HEK293 (cell line): Measurements from ENCODE around the gene ZNF653.

Source experiments
- CTCF ChIA-PET: fragments of 350-600 bp; formaldehyde crosslinking; extraction: SDS; loops from one replicate; lab custom pipeline; 2021; ENCODE audit warnings: antibody characterized with exemption; lab: Yijun Ruan, JAX
- POLR2A ChIA-PET: fragments of 300-600 bp; formaldehyde crosslinking; extraction: SDS; loops from one replicate; lab custom pipeline; 2020; ENCODE audit warnings: antibody characterized with exemption, inconsistent platforms; lab: Yijun Ruan, JAX
- H3K27ac ChIP-seq: fragments of 200-500 bp; sonication (Bioruptor generic); 2 replicates; pipeline ENCODE4 v1.5.1; 2014; ENCODE audit warnings: low read depth, low read length, control low read depth, inconsistent platforms; ENCODE audit errors: extremely low read depth
- H3K36me3 ChIP-seq, 2 experiments: fragments of 200-500 bp in 1 of 2; sonication (Bioruptor generic) in 1 of 2; 1 replicate in 1 of 2; 2 replicates in 1 of 2; pipeline ENCODE4 v1.5.1; 2014 to 2017; ENCODE audit warnings: inconsistent platforms in 2 of 2, low read length in 2 of 2; ENCODE audit not compliant: control insufficient read depth in 2 of 2, insufficient read depth in 1 of 2
- H3K4me1 ChIP-seq: fragments of 200-500 bp; sonication (Bioruptor generic); 2 replicates; pipeline ENCODE4 v1.5.1; 2014; ENCODE audit warnings: mild to moderate bottlenecking, low read length, inconsistent platforms; ENCODE audit not compliant: control insufficient read depth, insufficient read depth
- H3K4me3 ChIP-seq: 2 replicates; pipeline ENCODE4 v1.5.1; 2011; ENCODE audit warnings: low read depth, mild to moderate bottlenecking, control low read depth, low read length, moderate library complexity
- H3K9me3 ChIP-seq: fragments of 200-500 bp; sonication (Bioruptor generic); 2 replicates; pipeline ENCODE4 v1.5.1; 2014; ENCODE audit warnings: low read depth, low read length, inconsistent platforms; ENCODE audit not compliant: control insufficient read depth, insufficient read depth
- KLF7 ChIP-seq: fragments of 450-650 bp; formaldehyde crosslinking; IDR thresholded peaks from 2 replicates; pipeline ENCODE4 v1.5.1; 2016; ENCODE audit warnings: missing biosample characterization, missing genetic modification characterization, borderline replicate concordance
- MEIS1 ChIP-seq: sonication (generic); formaldehyde crosslinking; IDR thresholded peaks from 2 replicates; pipeline ENCODE4 v1.8.1; 2022; ENCODE audit warnings: missing genetic modification reagents, mild to moderate bottlenecking, borderline replicate concordance
- PBX3 ChIP-seq: sonication (generic); formaldehyde crosslinking; IDR thresholded peaks from 2 replicates; pipeline ENCODE4 v1.8.1; 2022; ENCODE audit warnings: mild to moderate bottlenecking, moderate library complexity, missing genetic modification reagents
- PRDM1 ChIP-seq: fragments of 450-650 bp; formaldehyde crosslinking; IDR thresholded peaks from 2 replicates; pipeline ENCODE4; 2016; ENCODE audit warnings: missing biosample characterization, missing genetic modification characterization
- PRDM6 ChIP-seq: fragments of 450-650 bp; formaldehyde crosslinking; IDR thresholded peaks from 2 replicates; pipeline ENCODE4 v1.5.1; 2017; ENCODE audit warnings: missing biosample characterization, missing genetic modification characterization
- ZBTB17 ChIP-seq: fragments of 450-650 bp; formaldehyde crosslinking; IDR thresholded peaks from 2 replicates; pipeline ENCODE4 v1.5.1; 2016; ENCODE audit warnings: missing biosample characterization, missing genetic modification characterization
- ZNF148 ChIP-seq: fragments of 450-650 bp; formaldehyde crosslinking; IDR thresholded peaks from 2 replicates; pipeline ENCODE4 v1.5.0; 2017; ENCODE audit warnings: missing biosample characterization, missing genetic modification characterization, borderline replicate concordance
- ZNF16 ChIP-seq: fragments of 450-650 bp; formaldehyde crosslinking; IDR thresholded peaks from 2 replicates; pipeline ENCODE4 v1.5.1; 2016; ENCODE audit warnings: low read depth, missing biosample characterization, missing genetic modification characterization
- ZNF221 ChIP-seq: fragments of 450-650 bp; formaldehyde crosslinking; IDR thresholded peaks from 2 replicates; pipeline ENCODE4 v1.5.1; 2017; ENCODE audit warnings: missing biosample characterization, missing genetic modification characterization, borderline replicate concordance
- ZNF280D ChIP-seq: fragments of 450-650 bp; formaldehyde crosslinking; IDR thresholded peaks from 2 replicates; pipeline ENCODE4 v1.5.1; 2016; ENCODE audit warnings: missing biosample characterization, missing genetic modification characterization
- ZNF449 ChIP-seq: fragments of 450-650 bp; formaldehyde crosslinking; IDR thresholded peaks from 2 replicates; pipeline ENCODE4 v1.5.1; 2017; ENCODE audit warnings: missing biosample characterization, mild to moderate bottlenecking, missing genetic modification characterization, moderate library complexity
- ZNF558 ChIP-seq: fragments of 450-650 bp; formaldehyde crosslinking; IDR thresholded peaks from 2 replicates; pipeline ENCODE4 v1.5.1; 2016; ENCODE audit warnings: missing biosample characterization, missing genetic modification characterization
- ZNF624 ChIP-seq: fragments of 450-650 bp; formaldehyde crosslinking; IDR thresholded peaks from 2 replicates; pipeline ENCODE4 v1.5.1; 2017; ENCODE audit warnings: missing biosample characterization, missing genetic modification characterization
- ZNF629 ChIP-seq: fragments of 450-650 bp; formaldehyde crosslinking; IDR thresholded peaks from 2 replicates; pipeline ENCODE4 v1.5.1; 2017; ENCODE audit warnings: missing biosample characterization, missing genetic modification characterization
- ZNF654 ChIP-seq: fragments of 450-650 bp; formaldehyde crosslinking; IDR thresholded peaks from 2 replicates; pipeline ENCODE4 v1.5.1; 2016; ENCODE audit warnings: low read depth, missing biosample characterization, missing genetic modification characterization
- ZNF677 ChIP-seq: fragments of 450-650 bp; IDR thresholded peaks from 2 replicates; pipeline ENCODE4 v1.5.0; 2018; ENCODE audit warnings: missing biosample characterization, mild to moderate bottlenecking, missing genetic modification characterization, moderate library complexity

The ZNF653 gene

GRCh38 chr19:11445141-11445540 is 60.5 kb downstream of the ZNF653 start:
- ChIA-PET POLR2A (interaction anchor here (0.6 to 2.0 kb wide), 6 partner anchors 10 to 151 kb away, joined by 3 to 8 read pairs (median 6); partner anchors contain the start of genes EPOR, ODAD3 and PRKCSH), CTCF (interaction anchor here (1.0 to 2.1 kb wide), 7 partner anchors 11 to 151 kb away, joined by 3 to 10 read pairs (median 5); partner anchors contain the start of genes CCDC159, EPOR and TMEM205)
- no peak overlapping the region for H3K4me3 ChIP-seq
- no peaks in the 10 kb centered on the region for H3K9me3 ChIP-seq
- no peak for TF ChIP-seq PRDM6 (tag by site-specific recombination)
- no peak for TF ChIP-seq ZNF280D
- TF ChIP-seq ZNF629 (tag by site-specific recombination): no peak
- TF ChIP-seq ZNF221 (tag by site-specific recombination): no peak
- TF ChIP-seq ZNF148 (tag by site-specific recombination): no peak
- TF ChIP-seq KLF7 (tag by site-specific recombination): no peak
- TF ChIP-seq ZBTB17 (tag by site-specific recombination): no peak
- TF ChIP-seq ZNF624: no peak
- TF ChIP-seq PBX3 (CRISPR knock-in tag): no peak
- TF ChIP-seq MEIS1 (CRISPR knock-in tag): no peak
- no peak for TF ChIP-seq ZNF677
- TF ChIP-seq ZNF16 (tag by site-specific recombination): no peak
- H3K36me3 ChIP-seq: peaks cover 21 to 84% of the 10 kb centered on the region in 2 experiments; a peak in 2 of 3 replicates
- no peaks in the 10 kb centered on the region for H3K4me1 ChIP-seq
- no peak overlapping the region for H3K27ac ChIP-seq

- no peak overlapping the region for H3K4me3 ChIP-seq
- H3K9me3 ChIP-seq: no peaks in the 10 kb centered on the region
- TF ChIP-seq ZNF449 (peak; percentile 67; the same call in 1 of the 2 replicates), ZNF558 (tag by site-specific recombination) (no peak), ZNF654 (tag by site-specific recombination) (no peak), PRDM1 (peak; percentile 59)
- POLR2A ChIA-PET: interaction anchor here (0.6 to 2.5 kb wide), 4 partner anchors 60 to 120 kb away, joined by 3 to 14 read pairs (median 6); partner anchors contain the start of gene SWSAP1
- no peaks in the 10 kb centered on the region for H3K4me1 ChIP-seq
- H3K36me3 ChIP-seq: peaks cover 27 to 83% of the 10 kb centered on the region in 2 experiments; a peak in 2 of 3 replicates
- H3K27ac ChIP-seq: no peak overlapping the region
- CTCF ChIA-PET: interaction anchor here (0.6 to 3.2 kb wide), 10 partner anchors 8 to 1127 kb away, joined by 3 to 36 read pairs (median 6); partner anchors contain the start of genes ODAD3 and PRKCSH
Measured at GRCh38 chr19:11444059-11444458, 61.6 kb downstream of the ZNF653 start.
